MCF 10A (cell line): ENCODE results near the gene ADGRG6. TPM values are rescaled to one million over a fixed set of nuclear protein-coding genes. Genes with fewer than 3 reads are reported as not detected.

Experiments used
- BruUV-seq: library from RNA; stranded (reverse); fragments of 400-500 nt; replicated peaks from 2 replicates; lab custom pipeline; 2021; lab: Mats Ljungman, UMichigan
- CTCF ChIA-PET: fragments of 300-600 bp; sonication (Branson Sonifier 250); formaldehyde crosslinking; extraction: SDS; loops from one replicate; lab custom pipeline; 2021; ENCODE audit warnings: antibody characterized with exemption, inconsistent platforms; lab: Yijun Ruan, JAX
- POLR2A ChIA-PET: fragments of 300-600, 350-650 bp; sonication (Branson Sonifier 250); formaldehyde crosslinking; extraction: SDS; loops from one replicate; lab custom pipeline; 2020; ENCODE audit warnings: antibody characterized with exemption, inconsistent platforms; lab: Yijun Ruan, JAX
- DNase-seq: peaks from one replicate; pipeline ENCODE4 v3.0.0-alpha.2; 2018; ENCODE audit not compliant: unreplicated experiment
- H3K27ac Mint-ChIP-seq: one replicate; pipeline ENCODE4 v1.8.0; 2022; ENCODE audit warnings: mild to moderate bottlenecking, low read depth, mixed read lengths; ENCODE audit not compliant: unreplicated experiment
- H3K27me3 Mint-ChIP-seq: one replicate; pipeline ENCODE4 v1.8.0; 2022; ENCODE audit warnings: mixed read lengths; ENCODE audit not compliant: insufficient read depth, unreplicated experiment
- H3K36me3 Mint-ChIP-seq: one replicate; pipeline ENCODE4 v1.8.0; 2022; ENCODE audit warnings: mild to moderate bottlenecking, moderate library complexity, mixed read lengths; ENCODE audit not compliant: insufficient read depth, unreplicated experiment
- H3K4me1 Mint-ChIP-seq: one replicate; pipeline ENCODE4 v1.8.0; 2022; ENCODE audit warnings: mixed read lengths; ENCODE audit not compliant: insufficient read depth, unreplicated experiment
- H3K4me3 Mint-ChIP-seq: one replicate; pipeline ENCODE4 v1.8.0; 2022; ENCODE audit warnings: mild to moderate bottlenecking, moderate library complexity, mixed read lengths; ENCODE audit not compliant: unreplicated experiment
- H3K9me3 Mint-ChIP-seq: one replicate; pipeline ENCODE4 v1.8.0; 2022; ENCODE audit warnings: mixed read lengths; ENCODE audit not compliant: unreplicated experiment
- intact Hi-C: fragments of 100-400 bp; cut with micrococcal nuclease; formaldehyde crosslinking; loops from 2 replicates; pipeline ENCODE4 v1.14.1; 2022
- total RNA-seq: library from RNA; stranded (reverse); gene quantifications from 2 replicates; pipeline ENCODE4 v1.2.3, GENCODE V29; 2022
- TF ChIP-seq, protein P1 (sequence below): fragments of 200-600 bp; IDR thresholded peaks from one replicate; pipeline ENCODE4 v1.8.0; 2022; ENCODE audit warnings: antibody characterized with exemption, mild to moderate bottlenecking; ENCODE audit not compliant: unreplicated experiment

The ADGRG6 gene
- total RNA-seq, 1 experiment from 2014 or later: 44.2 TPM

- no peak for DNase-seq
- CTCF ChIA-PET: interaction anchor here (1.2 to 1.7 kb wide), 3 partner anchors 10 to 39 kb away, joined by 3 to 5 read pairs (median 4); no protein-coding TSS in a partner anchor
- H3K27ac Mint-ChIP-seq: no peak overlapping the region
- no peaks in the 10 kb centered on the region for H3K27me3 Mint-ChIP-seq
- intact Hi-C loops: no loop called here
- H3K9me3 Mint-ChIP-seq: no peaks in the 10 kb centered on the region
- peaks cover 6% of the 10 kb centered on the region for H3K4me1 Mint-ChIP-seq
- no peak overlapping the region for H3K4me3 Mint-ChIP-seq
- TF ChIP-seq, protein P1, sequence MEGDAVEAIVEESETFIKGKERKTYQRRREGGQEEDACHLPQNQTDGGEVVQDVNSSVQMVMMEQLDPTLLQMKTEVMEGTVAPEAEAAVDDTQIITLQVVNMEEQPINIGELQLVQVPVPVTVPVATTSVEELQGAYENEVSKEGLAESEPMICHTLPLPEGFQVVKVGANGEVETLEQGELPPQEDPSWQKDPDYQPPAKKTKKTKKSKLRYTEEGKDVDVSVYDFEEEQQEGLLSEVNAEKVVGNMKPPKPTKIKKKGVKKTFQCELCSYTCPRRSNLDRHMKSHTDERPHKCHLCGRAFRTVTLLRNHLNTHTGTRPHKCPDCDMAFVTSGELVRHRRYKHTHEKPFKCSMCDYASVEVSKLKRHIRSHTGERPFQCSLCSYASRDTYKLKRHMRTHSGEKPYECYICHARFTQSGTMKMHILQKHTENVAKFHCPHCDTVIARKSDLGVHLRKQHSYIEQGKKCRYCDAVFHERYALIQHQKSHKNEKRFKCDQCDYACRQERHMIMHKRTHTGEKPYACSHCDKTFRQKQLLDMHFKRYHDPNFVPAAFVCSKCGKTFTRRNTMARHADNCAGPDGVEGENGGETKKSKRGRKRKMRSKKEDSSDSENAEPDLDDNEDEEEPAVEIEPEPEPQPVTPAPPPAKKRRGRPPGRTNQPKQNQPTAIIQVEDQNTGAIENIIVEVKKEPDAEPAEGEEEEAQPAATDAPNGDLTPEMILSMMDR: no peak
- POLR2A ChIA-PET: interaction anchor here (0.9 to 2.5 kb wide), 4 partner anchors 15 to 38 kb away, joined by 3 to 5 read pairs (median 4); no protein-coding TSS in a partner anchor
- H3K36me3 Mint-ChIP-seq: no peaks in the 10 kb centered on the region
- no TSS peak for BruUV-seq
Measured at GRCh38 chr6:142339968-142340658, 38.3 kb downstream of the ADGRG6 start.

- no peak overlapping the region for H3K4me3 Mint-ChIP-seq
- no peaks in the 10 kb centered on the region for H3K36me3 Mint-ChIP-seq
- BruUV-seq: no TSS peak
- no peak overlapping the region for H3K27ac Mint-ChIP-seq
- peaks cover 6% of the 10 kb centered on the region for H3K4me1 Mint-ChIP-seq
- no peaks in the 10 kb centered on the region for H3K9me3 Mint-ChIP-seq
- H3K27me3 Mint-ChIP-seq: no peaks in the 10 kb centered on the region
- no peak for DNase-seq
- intact Hi-C loops: no loop called here
- POLR2A ChIA-PET: no interaction called here
- TF ChIP-seq, protein P1: no peak
- CTCF ChIA-PET: no interaction called here
Measured at GRCh38 chr6:142341855-142342330, 40.1 kb downstream of the ADGRG6 start.

DNA sequence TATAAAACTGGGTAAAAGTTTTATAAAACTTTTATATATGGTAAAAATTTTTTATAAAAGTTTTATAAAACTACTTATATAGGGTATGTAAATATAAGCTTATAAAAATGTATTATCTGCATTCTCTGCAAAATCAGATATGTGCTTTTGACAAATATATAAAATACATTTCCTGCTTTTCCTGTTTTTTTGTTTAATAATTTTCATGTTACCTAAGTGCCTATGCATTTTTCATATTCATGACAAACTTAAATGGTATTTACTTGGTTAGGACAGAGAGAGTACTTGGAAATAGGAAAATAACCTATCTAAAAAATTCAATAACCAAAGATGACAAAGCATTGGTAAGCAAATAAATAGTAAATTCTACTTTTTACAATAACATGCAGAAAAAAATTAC is 41.2 kb downstream of the ADGRG6 start:
- no TSS peak for BruUV-seq
- peaks cover 6% of the 10 kb centered on the region for H3K4me1 Mint-ChIP-seq
- H3K27me3 Mint-ChIP-seq: no peaks in the 10 kb centered on the region
- H3K4me3 Mint-ChIP-seq: no peak overlapping the region
- H3K27ac Mint-ChIP-seq: no peak overlapping the region
- H3K36me3 Mint-ChIP-seq: no peaks in the 10 kb centered on the region
- CTCF ChIA-PET: no interaction called here
- no peak for DNase-seq
- intact Hi-C loops: no loop called here
- TF ChIP-seq, protein P1: no peak
- POLR2A ChIA-PET: no interaction called here
- no peaks in the 10 kb centered on the region for H3K9me3 Mint-ChIP-seq

- TF ChIP-seq, protein P1: no peak
- Mint-ChIP-seq H3K36me3 (no peaks in the 10 kb centered on the region), H3K9me3 (no peaks in the 10 kb centered on the region), H3K4me3 (no peak overlapping the region), H3K27me3 (no peaks in the 10 kb centered on the region), H3K27ac (no peak overlapping the region), H3K4me1 (peaks cover 6% of the 10 kb centered on the region)
- BruUV-seq: no TSS peak
- intact Hi-C loops: no loop called here
- ChIA-PET POLR2A (interaction anchor here (1.1 to 1.7 kb wide), 3 partner anchors 12 to 43 kb away, joined by 3 read pairs; partner anchors contain the start of gene ADGRG6), CTCF (interaction anchor here (0.6 kb wide), 3 partner anchors 17 to 185 kb away, joined by 3 to 5 read pairs (median 3); no protein-coding TSS in a partner anchor)
- DNase-seq: no peak
Measured at GRCh38 chr6:142343938-142344337, 42.1 kb downstream of the ADGRG6 start.
